Loucy (cell line): ENCODE measurements around the gene ALOX5AP.

Source experiments
- H2AFZ ChIP-seq: fragments of 200-600 bp; sonication (generic); 2 replicates; pipeline ENCODE4 v1.6.0; 2016; ENCODE audit warnings: antibody characterized with exemption, mild to moderate bottlenecking, low read length, moderate library complexity
- H3F3A ChIP-seq: fragments of 200-600 bp; 2 replicates; pipeline ENCODE4 v1.6.0; 2016; ENCODE audit warnings: antibody characterized with exemption, low read depth, mild to moderate bottlenecking
- H3K27me3 ChIP-seq: fragments of 200-600 bp; sonication (generic); 2 replicates; pipeline ENCODE4 v1.6.1; 2014; ENCODE audit warnings: low read length, mild to moderate bottlenecking; ENCODE audit not compliant: insufficient read depth, poor library complexity, severe bottlenecking
- H3K36me3 ChIP-seq: fragments of 200-600 bp; sonication (generic); 2 replicates; pipeline ENCODE4 v1.6.1; 2016; ENCODE audit warnings: low read length; ENCODE audit not compliant: insufficient read depth
- H3K4me1 ChIP-seq: fragments of 200-600 bp; sonication (generic); 2 replicates; pipeline ENCODE4 v1.5.1; 2014; ENCODE audit warnings: low read length, mild to moderate bottlenecking; ENCODE audit not compliant: insufficient read depth, poor library complexity, severe bottlenecking
- H3K4me2 ChIP-seq: fragments of 200-600 bp; sonication (generic); 2 replicates; pipeline ENCODE4 v1.6.0; 2014; ENCODE audit warnings: antibody characterized with exemption, low read length, low read depth, mild to moderate bottlenecking; ENCODE audit not compliant: poor library complexity, severe bottlenecking
- H3K4me3 ChIP-seq: fragments of 200-600 bp; sonication (generic); 2 replicates; pipeline ENCODE4 v1.5.1; 2014; ENCODE audit warnings: low read length, mild to moderate bottlenecking, mixed read lengths; ENCODE audit not compliant: poor library complexity, severe bottlenecking
- H3K79me2 ChIP-seq: fragments of 200-600 bp; sonication (generic); 2 replicates; pipeline ENCODE4 v1.6.1; 2014; ENCODE audit warnings: low read length; ENCODE audit not compliant: insufficient read depth
- H3K9ac ChIP-seq: fragments of 200-600 bp; sonication (generic); 2 replicates; pipeline ENCODE4 v1.6.0; 2014; ENCODE audit warnings: mild to moderate bottlenecking, low read depth, low read length, moderate library complexity; ENCODE audit not compliant: poor library complexity, severe bottlenecking
- H3K9me2 ChIP-seq: fragments of 200-600 bp; sonication (generic); replicated peaks from 2 replicates; pipeline ENCODE4 v1.6.1; 2016; ENCODE audit warnings: low read depth, low read length, mixed read lengths
- H3K9me3 ChIP-seq: fragments of 200-600 bp; sonication (generic); 2 replicates; pipeline ENCODE4 v1.6.1; 2014; ENCODE audit warnings: mild to moderate bottlenecking, antibody characterized with exemption, low read length, low read depth; ENCODE audit not compliant: insufficient read depth
- H4K20me1 ChIP-seq: fragments of 200-600 bp; sonication (generic); 2 replicates; pipeline ENCODE4 v1.6.0; 2014; ENCODE audit warnings: antibody characterized with exemption, low read length, mild to moderate bottlenecking; ENCODE audit not compliant: insufficient read depth, poor library complexity, severe bottlenecking
- CTCF ChIP-seq: fragments of 200-600 bp; sonication (generic); conservative IDR thresholded peaks from 2 replicates; pipeline ENCODE4 v1.5.1; 2014; ENCODE audit warnings: mild to moderate bottlenecking, antibody characterized with exemption, low read length
- EZH2phosphoT487 ChIP-seq: fragments of 200-600 bp; IDR thresholded peaks from 2 replicates; pipeline ENCODE4 v1.6.1; 2018; ENCODE audit warnings: antibody characterized with exemption, mild to moderate bottlenecking, moderate library complexity, borderline replicate concordance

Gene ALOX5AP

GRCh38 chr13:30805603-30806011 lies 70.3 kb downstream of the ALOX5AP start:
- peaks cover 4% of the 10 kb centered on the region for H3K4me1 ChIP-seq
- no peak overlapping the region for H2AFZ ChIP-seq
- no peaks in the 10 kb centered on the region for H3K79me2 ChIP-seq
- H4K20me1 ChIP-seq = no peaks in the 10 kb centered on the region
- H3K4me2 ChIP-seq = no peak overlapping the region
- H3K9me3 ChIP-seq = no peaks in the 10 kb centered on the region
- no peaks in the 10 kb centered on the region for H3K27me3 ChIP-seq
- no peaks in the 10 kb centered on the region for H3F3A ChIP-seq
- TF ChIP-seq EZH2phosphoT487 = no peak
- no peak for TF ChIP-seq CTCF
- no peaks in the 10 kb centered on the region for H3K9me2 ChIP-seq
- no peak overlapping the region for H3K9ac ChIP-seq
- H3K36me3 ChIP-seq = no peaks in the 10 kb centered on the region
- H3K4me3 ChIP-seq = no peak overlapping the region

- no peaks in the 10 kb centered on the region for H3F3A ChIP-seq
- H3K9ac ChIP-seq = no peak overlapping the region
- H3K4me3 ChIP-seq = no peak overlapping the region
- TF ChIP-seq CTCF = no peak
- H3K27me3 ChIP-seq = no peaks in the 10 kb centered on the region
- H3K9me2 ChIP-seq = no peaks in the 10 kb centered on the region
- H4K20me1 ChIP-seq = no peaks in the 10 kb centered on the region
- H3K79me2 ChIP-seq = no peaks in the 10 kb centered on the region
- H3K4me2 ChIP-seq = no peak overlapping the region
- no peaks in the 10 kb centered on the region for H3K36me3 ChIP-seq
- H3K9me3 ChIP-seq = no peaks in the 10 kb centered on the region
- H2AFZ ChIP-seq = no peak overlapping the region
- H3K4me1 ChIP-seq = peaks cover 4% of the 10 kb centered on the region
Observed at GRCh38 chr13:30806784-30807183, 71.4 kb downstream of the ALOX5AP start.

- Histone ChIP-seq H3K27me3 (no peaks in the 10 kb centered on the region), H3K79me2 (no peaks in the 10 kb centered on the region), H3K9me3 (no peaks in the 10 kb centered on the region), H3F3A (no peaks in the 10 kb centered on the region), H2AFZ (no peak overlapping the region), H3K4me2 (no peak overlapping the region), H4K20me1 (no peaks in the 10 kb centered on the region), H3K9ac (no peak overlapping the region), H3K9me2 (no peaks in the 10 kb centered on the region), H3K36me3 (no peaks in the 10 kb centered on the region), H3K4me3 (no peak overlapping the region), H3K4me1 (peaks cover 4% of the 10 kb centered on the region)
- TF ChIP-seq CTCF (no peak), EZH2phosphoT487 (no peak)
Observed at GRCh38 chr13:30807392-30807791, 72.0 kb downstream of the ALOX5AP start.
